Keratinocyte (primary cell): ENCODE data around the gene MEA1. TPM values are rescaled to one million over a fixed set of nuclear protein-coding genes. Genes with fewer than 3 reads are reported as not detected.
A peak's percentile ranks its signal among the peaks of the same experiment; 100 is the strongest.

Source experiments
- DNase-seq: peaks from one replicate; pipeline ENCODE4 v3.0.0-alpha.2; 2011; ENCODE audit warnings: low read depth, missing footprints, low spot score
- FAIRE-seq: peaks from 2 replicates; lab custom pipeline; 2011; peaks lifted over from hg19 to GRCh38; lab: Jason Lieb, UNC
- H2AFZ ChIP-seq: 2 replicates; pipeline ENCODE4 v1.6.0; 2012; ENCODE audit warnings: low read length, control low read depth, inconsistent platforms; ENCODE audit not compliant: control insufficient read depth
- H3K27ac ChIP-seq: 2 replicates; pipeline ENCODE4 v1.5.1; 2011; ENCODE audit warnings: low read length; ENCODE audit not compliant: control insufficient read depth, insufficient read depth
- H3K27me3 ChIP-seq: 3 replicates; pipeline ENCODE4 v1.6.0; 2011; ENCODE audit warnings: low read length; ENCODE audit not compliant: control insufficient read depth, insufficient read depth; ENCODE audit errors: extremely low read depth
- H3K36me3 ChIP-seq, 2 experiments: 2 replicates in 1 of 2; 3 replicates in 1 of 2; pipeline ENCODE4 v1.5.1; 2011; ENCODE audit warnings: low read length in 2 of 2, mild to moderate bottlenecking in 1 of 2; ENCODE audit not compliant: control insufficient read depth in 2 of 2, insufficient read depth in 2 of 2; ENCODE audit errors: extremely low read depth in 1 of 2
- H3K4me1 ChIP-seq: 3 replicates; pipeline ENCODE4 v1.5.1; 2011; ENCODE audit warnings: low read length; ENCODE audit not compliant: control insufficient read depth, insufficient read depth; ENCODE audit errors: extremely low read depth
- H3K4me2 ChIP-seq: 3 replicates; pipeline ENCODE4 v1.6.0; 2011; ENCODE audit warnings: low read depth, low read length; ENCODE audit not compliant: control insufficient read depth, insufficient read depth; ENCODE audit errors: extremely low read depth
- H3K4me3 ChIP-seq, 3 experiments: fragments of 200-600 bp in 1 of 3; sonication (generic) in 1 of 3; 2 replicates in 2 of 3; 3 replicates in 1 of 3; pipeline ENCODE4 v1.5.1; 2011 to 2016; ENCODE audit warnings: low read length in 3 of 3, mild to moderate bottlenecking in 3 of 3, control low read depth in 2 of 3, inconsistent platforms in 1 of 3, low read depth in 1 of 3, mixed read lengths in 1 of 3, mixed run types in 1 of 3, moderate library complexity in 1 of 3; ENCODE audit not compliant: control insufficient read depth in 2 of 3, insufficient read depth in 2 of 3; ENCODE audit errors: extremely low read depth in 1 of 3
- H3K79me2 ChIP-seq: 2 replicates; pipeline ENCODE4 v1.6.0; 2012; ENCODE audit warnings: low read length; ENCODE audit not compliant: control insufficient read depth, insufficient read depth
- H3K9ac ChIP-seq: 3 replicates; pipeline ENCODE4 v1.6.0; 2011; ENCODE audit warnings: low read length; ENCODE audit not compliant: control insufficient read depth, insufficient read depth; ENCODE audit errors: extremely low read depth
- H3K9me1 ChIP-seq: 3 replicates; pipeline ENCODE4 v1.6.0; 2011; ENCODE audit warnings: low read length; ENCODE audit not compliant: control insufficient read depth, insufficient read depth; ENCODE audit errors: extremely low read depth
- H3K9me3 ChIP-seq: 2 replicates; pipeline ENCODE4 v1.5.1; 2012; ENCODE audit warnings: low read depth, low read length; ENCODE audit not compliant: control insufficient read depth
- H4K20me1 ChIP-seq: 3 replicates; pipeline ENCODE4 v1.6.0; 2011; ENCODE audit warnings: low read length; ENCODE audit not compliant: control insufficient read depth, insufficient read depth; ENCODE audit errors: extremely low read depth
- CTCF ChIP-seq, 3 experiments: IDR thresholded peaks in 1 of 3; conservative IDR thresholded peaks in 1 of 3; optimal IDR thresholded peaks in 1 of 3; 2 replicates in 2 of 3; 3 replicates in 1 of 3; pipeline versions ENCODE3 to v1.5.1; 2011; ENCODE audit warnings: low read length in 3 of 3, mild to moderate bottlenecking in 3 of 3, moderate library complexity in 2 of 3, control low read depth in 1 of 3, inconsistent platforms in 1 of 3; ENCODE audit not compliant: insufficient read depth in 2 of 3; ENCODE audit errors: extremely low read depth in 1 of 3
- EZH2 ChIP-seq: IDR thresholded peaks from one replicate; pipeline ENCODE4 v1.6.1; 2012; ENCODE audit warnings: inconsistent platforms, mild to moderate bottlenecking, low read length, moderate library complexity
- dilution Hi-C: fragments of 300-500 bp; cut with MboI; formaldehyde crosslinking; loops from one replicate; pipeline ENCODE4 v1.7.0; 2020; ENCODE audit warnings: low sequenced_read_pairs; ENCODE audit not compliant: extremely low pct_ligation_motif_present
- polyA plus RNA-seq, 5 experiments: library from polyadenylated mRNA; depleted of rRNA in 3 of 5; stranded (reverse) in 3 of 5; stranded (forward) in 1 of 5; unstranded in 1 of 5; fragments of >200 nt; gene quantifications; 1 replicate in 1 of 5; 2 replicates in 3 of 5; 3 replicates in 1 of 5; pipeline versions ENCODE4 v1.2.1 to v1.2.3, GENCODE V29; 2011 to 2012; ENCODE audit warnings: missing spikeins in 2 of 5, low read depth in 1 of 5, low replicate concordance in 1 of 5

MEA1 gene
- polyA plus RNA-seq, 1 donor (not counting 4 experiments of a cell fraction or from before 2014, with no cell fraction given) = 76.1 TPM

- peak; percentile 39 to 65 (median 46) for TF ChIP-seq CTCF (optimal IDR thresholded peaks at IDR 0.05 in 1 of 3, IDR thresholded peaks at IDR 0.05 in 1 of 3, conservative IDR thresholded peaks at IDR 0.05 in 1 of 3; ENCODE audit: extremely low read depth in 1 of 3, insufficient read depth in 2 of 3, low read length in 3 of 3)
- no peak for TF ChIP-seq EZH2
- H3K27me3 ChIP-seq = no peaks in the 10 kb centered on the region
- no peak overlapping the region for H2AFZ ChIP-seq
- no peaks in the 10 kb centered on the region for H3K79me2 ChIP-seq
- no peak overlapping the region for H3K4me3 ChIP-seq
- H3K4me1 ChIP-seq = peaks cover 9% of the 10 kb centered on the region
- DNase-seq (no peak), FAIRE-seq (no peak)
- dilution Hi-C loops = no loop called here
- H3K9me3 ChIP-seq = no peaks in the 10 kb centered on the region
- H3K4me2 ChIP-seq = no peak overlapping the region
- peaks cover 11 to 24% of the 10 kb centered on the region in 2 experiments for H3K36me3 ChIP-seq
- H4K20me1 ChIP-seq = no peaks in the 10 kb centered on the region
- H3K9ac ChIP-seq = no peak overlapping the region
- no peak overlapping the region for H3K27ac ChIP-seq
- no peaks in the 10 kb centered on the region for H3K9me1 ChIP-seq
These were observed 49.7 kb downstream of the MEA1 start for GRCh38 chr6:42963855-42964605.

GRCh38 chr6:42963179-42963854, 50.4 kb downstream of the MEA1 start:
- no peak overlapping the region for H3K4me3 ChIP-seq
- H3K36me3 ChIP-seq = peaks cover 7 to 22% of the 10 kb centered on the region in 2 experiments
- DNase-seq (no peak), FAIRE-seq (no peak)
- no peak overlapping the region for H3K4me2 ChIP-seq
- H3K27me3 ChIP-seq = no peaks in the 10 kb centered on the region
- H3K79me2 ChIP-seq = no peaks in the 10 kb centered on the region
- H4K20me1 ChIP-seq = no peaks in the 10 kb centered on the region
- TF ChIP-seq CTCF (optimal IDR thresholded peaks at IDR 0.05 in 1 of 3, IDR thresholded peaks at IDR 0.05 in 1 of 3, conservative IDR thresholded peaks at IDR 0.05 in 1 of 3; ENCODE audit: extremely low read depth in 1 of 3, insufficient read depth in 2 of 3, low read length in 3 of 3) (no peak), EZH2 (no peak)
- no peak overlapping the region for H2AFZ ChIP-seq
- no peak overlapping the region for H3K9ac ChIP-seq
- dilution Hi-C loops = no loop called here
- H3K9me3 ChIP-seq = no peaks in the 10 kb centered on the region
- no peak overlapping the region for H3K27ac ChIP-seq
- no peaks in the 10 kb centered on the region for H3K9me1 ChIP-seq
- H3K4me1 ChIP-seq = peaks cover 9% of the 10 kb centered on the region
